Hematopoietic multipotent progenitor cell treated with erythropoietin and hydrocortisone succinate and interleukin-3 and kit ligand, for 8 days (in vitro differentiated cells): Measurements from ENCODE around the gene CETN1.

Experiments used
- DNase-seq: peaks from one replicate; pipeline ENCODE4 v3.0.0-alpha.2; 2015

The CETN1 gene

GRCh38 chr18:627231-627630, 47.1 kb downstream of the CETN1 start:
- DNase-seq, result no peak

GRCh38 chr18:629269-630150, 49.3 kb downstream of the CETN1 start:
- no peak for DNase-seq

DNA sequence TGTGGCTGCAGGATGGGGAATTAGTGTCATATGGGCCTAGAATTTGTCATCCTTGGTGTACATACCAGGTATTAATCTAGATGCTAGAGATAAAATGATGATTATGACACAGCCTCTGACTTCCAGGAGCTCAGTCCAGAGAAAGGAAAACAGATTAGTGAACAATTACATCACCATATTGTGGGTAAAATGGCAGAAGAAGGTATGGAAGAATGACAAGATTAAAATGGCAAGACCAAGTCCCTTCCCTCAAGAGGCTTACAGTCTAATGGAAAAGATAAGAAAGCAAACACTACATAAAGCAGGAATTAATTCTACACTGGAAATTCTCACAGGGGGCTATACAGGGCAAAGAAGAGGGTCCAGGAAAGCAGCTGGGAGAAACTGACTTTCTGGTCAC, 51.4 kb downstream of the CETN1 start:
- no peak for DNase-seq
